CD4-positive, alpha-beta T cell treated with Interleukin-2 at 100 ng/mL for 4 hours (primary cell): ENCODE results near the gene KHDC1.
"Not testable (repeated sequence)": the region's sequence is repeated elsewhere in the genome, so short reads cannot be mapped to it uniquely, and the experiment has no call there.

Experiments used
- DNase-seq: peaks from one replicate; pipeline ENCODE4 v3.0.0-alpha.2; 2020; ENCODE audit warnings: low spot score

KHDC1 gene

DNA sequence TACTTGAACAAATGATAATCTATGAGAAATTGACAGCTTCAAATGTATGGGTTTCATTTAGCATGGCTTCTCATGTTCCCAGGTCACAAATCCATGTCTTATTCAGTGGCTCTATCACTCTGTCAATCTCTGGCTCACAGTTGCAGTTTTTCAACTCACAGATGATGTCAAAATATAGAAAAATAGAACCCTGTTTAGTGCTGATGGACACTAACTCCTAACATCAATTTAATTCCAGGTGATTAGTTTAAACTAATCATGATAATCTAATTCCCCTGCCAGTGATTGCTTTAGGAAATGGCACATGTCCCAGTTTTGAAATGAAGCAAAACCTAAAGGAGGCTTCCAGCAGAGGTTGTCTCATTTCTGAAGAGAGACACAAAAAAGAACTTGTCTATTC, 13.0 kb downstream of the KHDC1 start:
- no peak for DNase-seq

DNA sequence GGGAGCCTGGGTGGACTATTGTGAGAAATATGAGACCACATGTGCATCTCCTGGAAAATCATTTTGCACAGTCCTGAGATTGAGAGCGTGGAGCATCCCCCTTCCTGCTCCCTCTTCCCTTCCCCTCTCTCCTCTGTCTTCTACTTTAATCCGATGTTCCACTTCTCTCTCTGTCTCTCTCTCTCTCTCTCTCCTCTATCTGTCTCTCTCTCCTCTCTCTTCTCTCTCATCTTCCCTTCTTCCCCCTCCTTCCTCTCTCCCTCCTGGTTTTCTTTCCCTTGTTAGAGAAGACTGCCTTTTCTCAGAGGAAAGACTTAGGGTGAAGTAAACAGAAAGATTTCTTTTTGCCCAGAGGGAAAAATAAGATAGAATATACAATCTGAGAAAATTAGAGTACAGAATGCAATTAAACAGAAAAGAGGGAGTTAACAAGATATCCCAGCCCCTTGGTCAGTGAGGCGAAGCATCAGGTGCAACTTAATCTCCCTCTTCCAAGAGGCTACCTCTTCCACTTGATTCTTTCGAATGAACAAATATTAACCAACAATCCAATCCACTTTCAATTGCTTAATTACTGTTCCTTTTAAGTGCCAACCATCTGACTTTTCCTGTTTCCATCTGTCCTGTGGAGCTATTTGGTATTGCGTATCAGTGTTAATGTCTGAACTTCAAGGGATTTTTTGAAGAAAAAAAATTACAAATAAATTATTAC, 14.6 kb downstream of the KHDC1 start:
- no peak for DNase-seq

DNA sequence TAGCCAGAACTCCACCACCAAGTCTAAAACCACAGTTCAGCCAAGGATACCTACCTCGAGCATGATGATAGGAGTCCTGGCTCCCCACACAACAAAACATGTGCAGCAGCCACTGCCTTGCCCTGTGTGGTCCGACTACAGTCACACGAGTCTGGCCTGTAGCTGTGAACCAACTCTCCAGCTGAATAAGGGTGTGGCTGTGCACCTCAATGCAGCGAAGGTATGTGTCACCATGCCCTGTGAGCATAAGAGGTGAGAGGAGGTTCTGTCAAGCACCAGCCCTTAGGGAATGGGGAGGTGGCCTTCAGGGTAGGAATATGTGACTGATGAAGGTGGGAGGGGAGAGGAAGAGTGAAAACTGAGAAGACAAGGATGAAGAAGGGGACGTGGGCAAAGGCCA, 21.0 kb downstream of the KHDC1 start:
- no peak for DNase-seq

DNA sequence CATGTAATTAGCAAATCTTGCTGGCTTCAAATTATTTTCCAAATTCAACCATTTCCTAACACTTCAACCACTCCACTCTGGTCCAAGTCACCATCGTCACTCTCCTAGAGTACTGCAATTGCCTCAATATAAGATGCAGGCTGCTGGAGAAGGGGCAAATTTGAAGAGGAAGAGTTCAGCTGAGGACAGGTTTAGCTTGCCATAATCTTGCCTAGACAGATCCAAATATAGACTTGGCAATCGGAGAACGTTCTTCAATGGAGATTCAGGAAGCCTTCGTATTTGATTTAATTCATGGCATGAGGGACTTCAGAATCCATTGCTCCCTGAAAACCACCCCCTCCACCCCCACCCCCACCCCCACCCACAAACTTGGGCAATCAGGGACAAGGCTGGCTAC, 22.3 kb downstream of the KHDC1 start:
- no peak for DNase-seq

DNA sequence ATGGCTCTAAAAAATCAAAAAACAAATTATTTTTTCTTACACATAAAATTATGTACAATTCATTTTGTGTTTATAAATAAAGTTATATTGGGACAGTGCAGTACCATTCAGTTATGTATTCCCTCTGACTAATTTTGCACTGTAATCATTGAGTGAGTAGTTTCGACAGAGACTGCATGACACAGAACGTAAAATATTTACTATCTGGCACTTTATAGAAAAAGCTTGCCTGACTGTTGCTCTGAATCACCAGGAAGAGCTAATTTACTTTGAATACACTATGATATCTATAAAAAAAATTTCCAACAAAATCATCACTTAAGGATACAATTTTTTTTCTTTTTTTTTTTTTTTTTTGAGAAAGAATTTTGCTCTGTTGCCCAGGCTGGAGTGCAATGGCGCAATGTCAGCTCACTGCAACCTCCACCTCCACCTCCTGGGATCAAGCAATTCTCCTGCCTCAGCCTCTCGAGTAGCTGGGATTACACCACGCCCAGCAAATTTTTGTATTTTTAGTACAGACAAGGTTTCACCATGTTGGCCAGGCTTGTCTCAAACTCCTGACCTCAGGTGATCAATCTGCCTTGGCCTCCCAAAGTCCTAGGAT, 26.7 kb downstream of the KHDC1 start:
- DNase-seq = no peak

DNA sequence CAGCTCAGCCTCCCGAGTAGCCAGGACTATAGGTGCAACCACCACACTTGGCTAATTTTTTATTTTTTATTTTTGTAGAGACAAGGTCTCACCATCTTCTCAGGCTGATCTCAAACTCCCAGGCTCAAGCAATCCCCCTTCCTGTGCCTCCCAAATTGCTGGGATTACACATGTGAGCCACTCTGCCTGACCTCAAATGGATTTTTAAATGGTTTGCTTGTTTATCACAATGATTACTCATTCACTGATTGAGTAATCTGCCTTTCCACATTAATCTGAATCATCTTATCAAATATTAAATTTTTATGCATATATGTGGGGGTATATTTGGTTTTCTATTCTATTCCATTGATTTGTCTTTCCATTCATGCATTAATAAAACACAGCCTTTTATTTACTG, 28.3 kb downstream of the KHDC1 start:
- no peak for DNase-seq

DNA sequence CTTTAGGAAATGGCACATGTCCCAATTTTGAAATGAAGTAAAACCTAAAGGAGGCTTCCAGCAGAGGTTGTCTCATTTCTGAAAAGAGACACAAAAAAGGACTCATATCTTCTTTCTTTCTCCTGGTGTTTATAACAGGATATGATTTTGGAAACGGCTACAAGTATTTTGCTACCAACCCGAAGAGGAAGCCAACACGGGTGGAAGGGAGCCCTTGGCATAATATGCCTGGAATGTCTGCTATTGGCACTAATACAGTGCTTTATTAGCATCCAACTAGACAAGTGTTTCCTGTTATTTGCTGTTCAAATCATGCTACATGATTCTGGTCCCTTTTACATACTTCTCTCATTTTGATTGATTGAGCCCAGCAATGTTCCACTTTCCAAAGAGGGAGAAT, 29.0 kb downstream of the KHDC1 start:
- DNase-seq = not testable (repeated sequence)

DNA sequence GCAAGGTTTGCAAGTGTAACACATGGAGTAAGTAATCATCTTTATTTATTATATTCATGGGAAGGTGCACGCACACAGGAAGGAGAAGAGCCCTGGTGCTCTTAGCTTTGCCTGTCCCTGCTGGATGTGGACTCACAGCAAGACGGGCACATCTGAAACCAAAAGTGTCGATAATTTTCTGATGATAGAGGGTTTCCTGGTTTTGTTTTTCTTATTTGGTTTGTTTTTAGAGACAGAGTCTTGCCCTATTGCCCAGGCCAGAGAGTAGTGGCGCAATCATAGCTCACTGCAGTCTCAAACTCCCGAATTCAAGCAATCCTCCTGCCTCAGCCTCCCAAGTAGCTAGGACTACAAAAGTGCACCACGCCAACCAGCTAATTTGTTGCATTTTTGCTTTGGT, 29.9 kb downstream of the KHDC1 start:
- DNase-seq = no peak

DNA sequence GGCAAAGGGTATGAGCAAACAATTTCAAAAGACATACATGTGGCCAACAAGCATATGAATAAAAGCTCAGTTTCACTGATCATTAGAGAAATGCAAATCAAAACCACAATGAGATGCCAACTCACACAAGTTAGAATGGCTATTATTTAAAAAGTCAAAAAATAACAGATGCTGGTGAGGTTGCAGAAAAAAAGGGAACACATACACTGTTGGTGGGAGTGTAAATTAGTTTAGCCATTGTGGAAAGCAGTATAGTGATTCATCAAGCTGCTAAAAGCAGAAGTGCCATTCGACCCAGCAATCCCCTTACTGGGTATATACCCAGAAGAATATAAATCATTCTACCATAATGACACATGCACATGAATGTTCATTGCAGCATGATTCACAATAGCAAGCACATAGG, 31.0 kb downstream of the KHDC1 start:
- no peak for DNase-seq

DNA sequence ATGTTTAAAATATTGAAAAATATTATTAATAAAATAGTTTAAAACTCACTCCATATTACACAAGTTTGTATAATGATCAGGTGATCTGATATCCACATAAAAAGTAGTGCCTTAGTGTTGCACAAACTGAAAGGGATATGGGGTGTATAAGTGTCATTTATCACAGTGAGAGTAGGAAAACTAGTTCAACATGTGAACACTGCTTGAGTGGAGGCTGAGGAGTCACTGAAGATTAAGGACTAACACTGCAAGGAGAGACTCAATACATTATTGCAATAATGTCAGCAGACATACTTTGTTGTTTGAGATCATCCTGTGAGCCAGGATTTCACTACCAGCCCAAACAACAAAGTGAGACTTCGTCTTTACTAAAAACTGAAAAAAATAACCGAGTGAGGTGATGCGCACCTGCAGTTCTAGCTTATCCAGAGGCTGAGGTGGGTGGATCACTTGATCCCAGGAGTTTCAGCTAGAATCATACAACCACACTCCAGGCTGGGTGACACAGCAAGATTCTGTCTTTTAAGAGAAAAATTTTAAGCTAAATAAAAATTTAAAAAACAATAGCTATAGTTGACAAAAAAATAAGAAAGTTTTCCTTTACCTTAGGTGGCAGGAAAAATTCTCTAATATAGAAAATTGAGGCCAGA, 35.3 kb downstream of the KHDC1 start:
- DNase-seq = no peak

DNA sequence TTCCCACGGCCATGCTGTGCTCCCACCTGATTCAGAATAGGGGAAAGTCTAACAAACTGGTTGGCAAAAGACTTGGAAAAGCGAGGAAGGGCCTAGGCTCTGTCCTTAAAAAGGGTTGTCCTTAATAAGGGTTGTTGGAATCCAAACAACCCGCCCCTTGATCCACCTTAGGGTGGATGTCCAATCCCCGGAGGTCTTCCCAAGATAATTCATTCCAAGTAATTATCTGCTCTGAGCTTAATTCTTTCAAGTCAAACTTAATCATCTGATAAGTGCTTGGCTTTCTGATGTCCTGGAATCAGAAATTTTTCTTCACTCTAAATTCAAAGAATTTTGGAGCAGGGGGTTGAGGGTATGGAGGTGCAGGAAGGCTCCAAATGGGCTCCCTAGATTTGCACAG, 37.6 kb downstream of the KHDC1 start, which contains the start of gene KHDC1L:
KHDC1L (minus strand) TSS at position 101 of the 400 bp plus-strand sequence; CDS start at position 13, 88 bp downstream.
- DNase-seq = no peak

DNA sequence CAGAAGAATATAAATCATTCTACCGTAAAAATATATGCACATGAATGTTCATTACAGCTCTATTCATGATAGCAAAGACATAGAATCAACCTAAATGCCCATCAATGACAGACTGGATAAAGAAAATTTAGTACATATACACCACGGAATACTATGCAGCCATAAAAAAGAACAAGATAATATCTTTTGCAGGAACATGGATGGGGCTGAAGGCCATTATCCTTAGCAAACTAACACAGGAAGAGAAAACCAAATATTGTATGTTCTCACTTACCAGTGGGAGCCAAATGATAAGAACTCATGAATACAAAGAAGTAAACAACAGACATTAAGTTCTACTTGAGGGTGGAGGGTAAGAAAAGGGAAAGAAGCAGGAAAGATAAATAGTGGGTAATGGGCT, 46.1 kb downstream of the KHDC1 start:
- no peak for DNase-seq

DNA sequence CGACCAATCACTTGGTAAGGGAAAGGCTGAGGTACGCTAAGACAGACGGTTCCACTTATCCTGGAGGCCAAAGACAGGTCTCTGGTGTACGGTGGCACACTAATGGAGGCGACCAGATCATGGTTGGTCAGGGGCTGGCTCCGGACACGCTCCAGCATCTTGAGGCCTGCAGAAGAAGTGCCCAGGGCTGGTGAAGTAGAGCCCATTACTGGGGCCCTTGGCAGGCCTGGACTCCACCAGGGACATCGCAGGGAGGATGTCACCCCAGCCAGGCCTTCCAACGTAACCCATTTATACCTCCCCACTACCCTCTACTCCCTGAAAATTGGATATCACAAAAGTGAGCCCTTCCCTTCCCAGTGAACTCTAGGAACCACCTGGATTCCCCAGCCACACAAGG, 53.9 kb downstream of the KHDC1 start:
- no peak for DNase-seq

DNA sequence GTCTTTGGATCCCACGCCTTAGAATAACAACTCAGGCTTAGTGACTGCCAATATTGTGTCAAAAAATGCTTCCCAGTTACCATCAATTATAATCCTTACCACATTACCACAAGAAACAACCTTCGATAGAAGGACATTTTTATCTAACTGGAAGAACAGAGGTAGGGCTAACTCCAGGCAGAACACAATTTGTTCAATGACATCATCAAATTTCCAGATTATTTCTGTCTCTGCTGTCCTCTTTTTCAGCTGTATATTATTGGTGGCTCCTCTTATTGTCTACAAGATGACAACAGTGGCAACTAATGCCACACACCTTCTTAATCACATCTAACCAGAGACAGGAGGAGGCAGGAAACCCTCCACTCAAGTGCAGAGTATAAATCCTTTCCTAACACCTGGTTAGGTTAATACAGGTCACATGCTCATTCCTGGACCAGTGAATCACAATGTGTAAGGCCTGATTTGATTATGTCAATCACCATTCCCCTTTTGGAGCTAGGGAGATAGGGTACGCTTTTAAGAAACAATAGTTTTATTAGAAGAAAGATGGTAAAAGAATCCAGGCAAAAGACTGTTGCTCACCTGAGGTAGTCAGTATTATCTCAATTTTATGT, 55.7 kb downstream of the KHDC1 start:
- DNase-seq = no peak

DNA sequence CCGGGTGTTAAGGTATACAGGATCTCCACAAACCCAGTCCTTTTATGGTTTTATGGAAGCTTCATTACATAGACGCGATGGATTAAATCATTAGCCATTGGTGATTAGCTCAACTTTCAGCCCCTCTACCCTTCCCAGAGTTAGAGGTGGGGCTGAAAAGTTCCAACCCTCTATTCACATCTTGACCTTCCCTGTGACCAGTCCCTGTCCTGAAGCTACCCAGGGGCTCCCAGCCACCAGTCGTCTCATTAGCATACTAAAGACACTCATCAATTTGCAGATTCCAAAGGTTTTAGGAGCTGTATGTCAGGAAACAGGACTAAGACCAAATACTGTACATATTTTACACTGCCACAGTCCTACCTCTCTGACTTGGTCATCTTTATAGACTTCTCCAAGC, 58.7 kb downstream of the KHDC1 start:
- no peak for DNase-seq

DNA sequence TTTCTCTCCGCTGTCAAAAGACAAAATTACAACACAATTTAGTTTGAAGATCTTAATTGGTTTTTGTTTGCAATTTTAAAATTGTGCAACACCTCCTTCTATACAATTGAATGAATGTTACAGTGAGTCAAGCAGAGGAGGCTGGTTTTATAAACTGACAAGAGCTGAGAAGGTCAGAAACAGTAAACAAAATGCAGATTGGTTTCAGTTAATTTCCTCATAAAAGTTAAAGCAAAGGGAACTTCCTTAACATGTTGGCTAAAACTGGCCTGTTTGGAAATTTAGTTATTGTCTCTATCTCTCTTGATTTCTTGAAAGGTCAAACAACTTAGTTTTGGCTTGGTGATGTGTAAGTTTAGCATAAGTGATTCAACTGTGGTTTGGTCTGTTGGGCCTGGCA, 59.9 kb downstream of the KHDC1 start:
- DNase-seq = no peak

DNA sequence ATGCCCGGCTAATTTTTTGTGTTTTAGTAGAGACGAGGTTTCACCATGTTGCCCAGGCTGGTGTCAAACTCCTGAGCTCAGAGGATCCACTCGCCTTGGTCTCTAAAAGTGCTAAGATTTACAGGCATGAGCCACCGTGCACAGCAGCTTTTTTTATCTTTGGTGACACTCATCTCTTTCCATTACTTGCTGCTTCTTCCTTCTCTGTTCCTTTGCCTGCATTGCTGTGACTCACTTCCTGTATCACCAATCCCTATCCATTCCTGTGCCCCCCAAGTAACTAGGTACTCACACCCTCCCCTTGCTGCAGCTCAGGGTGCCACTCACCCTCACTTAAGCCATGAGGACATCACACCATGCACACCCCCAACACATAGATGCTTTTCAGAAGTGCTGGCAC, 62.3 kb downstream of the KHDC1 start:
- DNase-seq = no peak

DNA sequence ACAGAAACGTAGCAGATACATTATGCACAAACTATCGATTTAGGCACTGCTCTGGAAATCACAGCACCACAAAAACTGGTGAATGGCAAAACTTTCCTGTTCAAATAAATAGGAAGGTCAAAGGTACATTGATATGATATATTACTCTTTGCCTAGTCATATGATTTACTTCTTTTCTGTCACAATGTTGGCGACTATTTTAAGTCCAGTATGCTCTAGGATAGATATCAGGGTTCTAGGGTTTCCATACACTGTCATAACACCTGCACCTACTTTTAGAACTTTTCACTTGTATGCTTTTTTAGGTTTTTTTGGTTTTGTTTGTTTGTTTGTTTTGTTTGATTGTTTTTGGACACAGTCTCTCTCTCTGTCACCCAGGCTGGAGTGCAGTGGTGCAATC, 62.7 kb downstream of the KHDC1 start:
- no peak for DNase-seq

DNA sequence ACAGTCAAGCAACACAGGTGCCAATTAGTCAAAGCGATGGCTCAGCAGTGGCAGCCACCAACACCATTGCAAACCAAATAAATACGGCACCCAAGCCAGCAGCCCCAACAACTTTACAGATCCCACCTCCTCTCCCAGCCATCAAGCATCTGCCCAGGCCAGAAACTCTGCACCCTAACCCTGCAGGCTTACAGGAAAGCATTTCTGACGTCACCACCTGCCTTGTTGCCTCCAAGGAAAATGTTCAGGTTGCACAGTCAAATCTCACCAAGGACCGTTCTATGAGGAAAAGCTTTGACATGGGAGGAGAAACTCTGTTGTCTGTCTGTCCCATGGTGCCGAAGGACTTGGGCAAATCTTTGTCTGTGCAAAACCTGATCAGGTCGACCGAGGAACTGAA, 68.3 kb downstream of the KHDC1 start:
- DNase-seq = no peak

DNA sequence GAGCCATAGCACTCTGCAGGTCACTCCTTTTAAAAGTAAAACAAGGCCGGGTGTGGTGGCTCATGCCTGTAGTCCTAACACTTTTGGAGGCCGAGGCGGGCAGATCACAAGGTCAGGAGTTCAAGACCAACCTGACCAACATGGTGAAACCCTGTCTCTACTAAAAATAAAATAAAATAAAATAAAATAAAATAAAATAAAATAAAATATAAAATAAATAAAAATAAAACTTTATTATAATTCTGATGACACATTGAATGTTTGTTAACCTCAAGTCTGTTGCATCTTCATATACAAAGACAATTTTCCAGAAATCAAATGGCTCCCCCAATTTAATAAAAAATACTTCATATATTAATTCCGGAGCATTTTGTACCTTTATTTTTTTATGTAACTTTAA, 69.7 kb downstream of the KHDC1 start:
- not testable (repeated sequence) for DNase-seq
